ENCODE data around the gene APOD. TPM values are rescaled to one million over a fixed set of nuclear protein-coding genes. Genes with fewer than 3 reads are reported as not detected.
A peak's percentile ranks its signal among the peaks of the same experiment; 100 is the strongest.
"Not testable (repeated sequence)": the region's sequence is repeated elsewhere in the genome, so short reads cannot be mapped to it uniquely, and the experiment has no call there.

APOD gene
- total RNA-seq = 100 to 1,000 TPM; 221 to 388 TPM
- long read RNA-seq, donor 1, transcript APOD-201 (5 exons, 1,130 nt) = major isoform, 38 of 42 reads
- long read RNA-seq, donor 1, partial matches to known transcripts = 2 of 42 reads
- long read RNA-seq, donor 1, other reads (novel, unspliced or antisense) = 2 of 42 reads
- long read RNA-seq, donor 2, transcript APOD-201 (5 exons, 1,130 nt) = major isoform, 245 of 267 reads
- long read RNA-seq, donor 2, partial matches to known transcripts = 10 of 267 reads
- long read RNA-seq, donor 2, other reads (novel, unspliced or antisense) = 10 of 267 reads

DNA sequence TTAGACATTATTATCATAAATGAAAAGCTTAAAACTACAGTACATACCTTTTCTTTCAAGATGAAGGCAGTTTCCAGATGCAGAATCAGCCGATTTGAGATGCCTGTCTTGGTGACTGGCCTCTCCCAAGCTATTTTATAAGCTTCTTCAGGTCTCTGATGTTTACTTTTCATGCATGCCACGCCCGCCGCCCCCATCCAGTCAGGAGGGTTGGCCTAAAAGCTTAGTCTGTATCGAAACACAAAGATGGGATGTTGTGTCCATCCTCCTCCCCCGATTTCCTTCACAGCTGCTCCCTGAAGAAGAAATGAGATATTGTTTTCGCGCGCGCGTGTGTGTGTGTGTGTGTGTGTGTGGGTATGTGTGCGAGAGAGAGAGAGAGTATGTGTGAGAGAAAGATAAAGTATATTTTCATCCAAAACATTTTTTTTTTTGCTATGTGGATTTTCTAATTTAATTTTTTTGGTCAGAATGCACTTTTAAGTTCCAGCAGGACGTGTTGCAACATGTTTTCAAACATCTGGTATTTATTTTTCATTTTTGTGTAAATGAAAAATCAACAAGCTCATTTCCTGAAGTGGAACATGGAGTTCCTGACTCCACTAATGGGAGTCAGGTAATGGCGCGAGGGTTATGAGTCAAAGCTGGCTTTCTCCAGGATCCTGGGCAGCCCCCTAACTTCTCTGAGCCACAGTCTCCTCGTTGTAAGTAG lies at the start of gene APOD:
Gene APOD, minus strand, starts transcription at position 110 of the 712 bp plus-strand sequence. CDS start 4,479 bp downstream, outside the sequence.
- no peak for DNase-seq (ENCODE audit: low spot score)

DNA sequence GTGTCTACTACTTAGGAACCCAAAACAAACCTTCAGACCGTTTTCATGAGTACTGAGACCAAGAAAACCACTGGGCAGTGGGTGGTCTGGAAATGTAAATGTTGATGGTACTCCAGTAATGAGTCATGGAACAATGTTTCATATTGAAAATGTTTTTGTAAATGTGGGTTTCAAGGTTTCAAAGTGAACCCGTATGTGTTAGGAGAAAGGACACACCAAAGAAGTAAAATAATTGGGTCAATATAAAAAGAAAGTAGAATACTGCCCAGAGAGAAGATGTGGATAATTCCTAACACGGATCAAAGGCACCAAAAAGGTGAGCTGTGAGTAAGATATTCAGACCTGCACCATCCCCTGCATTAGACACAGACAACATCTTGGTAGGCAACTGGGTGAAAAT lies 49.6 kb upstream of the APOD start:
- DNase-seq (ENCODE audit: low spot score); intact Hi-C loops (cut with DNase I): not testable (repeated sequence)

More for the DNA sequence above, at the start of gene APOD:
- intact Hi-C loops (cut with DNase I) = no loop called here

DNA sequence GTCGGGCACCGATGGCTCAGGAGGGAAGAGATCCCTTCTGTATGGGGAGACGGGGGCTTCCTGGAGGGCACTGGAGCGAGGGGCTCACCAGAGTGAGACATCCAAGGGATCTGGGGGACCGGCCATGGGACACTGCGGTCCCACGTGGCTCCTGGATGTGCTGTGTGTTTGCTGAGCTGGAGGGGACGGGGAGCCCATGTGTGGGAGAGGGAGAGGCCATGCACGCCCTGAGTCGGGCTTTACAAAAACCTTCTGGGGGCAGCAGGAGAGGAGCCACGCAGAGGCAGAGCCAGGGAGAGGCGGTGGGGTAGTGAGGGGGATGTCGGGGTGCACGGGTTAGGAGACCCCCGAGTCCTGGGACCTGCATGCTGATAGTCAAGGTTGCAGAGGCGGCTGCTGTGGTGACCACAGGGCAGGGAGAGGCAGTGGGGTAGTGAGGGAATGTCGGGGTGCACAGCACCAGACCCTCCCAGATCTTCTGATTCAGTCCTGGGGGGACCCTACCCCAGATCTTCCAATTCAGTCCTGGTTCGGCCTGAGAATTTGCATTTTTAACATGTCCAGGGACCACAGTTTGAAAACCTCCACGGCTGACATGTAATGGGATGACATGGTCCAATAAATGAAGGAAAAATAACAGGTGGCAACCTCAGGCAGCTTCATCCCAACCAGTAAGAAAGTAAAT lies 48.9 kb upstream of the APOD start:
- DNase-seq (ENCODE audit: low spot score) = peak; percentile 81
- intact Hi-C loops (cut with DNase I) = not testable (repeated sequence)

DNA sequence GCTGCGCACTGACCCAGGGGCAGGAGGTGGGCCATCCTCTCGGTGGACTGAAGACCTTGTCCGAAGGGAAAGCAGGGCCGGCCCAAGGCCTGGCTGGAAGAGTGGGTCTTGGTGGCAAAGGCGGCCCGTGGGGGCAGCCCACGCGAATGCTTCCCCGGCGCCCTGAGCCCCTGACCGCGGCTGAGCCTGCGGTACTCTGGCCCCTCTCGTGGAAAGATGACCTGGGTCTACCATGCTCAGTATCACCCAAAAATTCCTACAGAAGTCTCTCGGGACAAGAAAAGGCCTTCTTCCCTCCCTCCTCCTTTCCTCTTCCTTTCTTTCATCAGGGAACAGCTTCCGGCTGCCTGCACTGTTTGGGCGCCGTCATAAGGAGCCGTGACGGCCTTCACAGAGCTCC lies 48.3 kb upstream of the APOD start:
- intact Hi-C loops (cut with DNase I) = not testable (repeated sequence)
- peak; percentile 79 for DNase-seq (ENCODE audit: low spot score)

DNA sequence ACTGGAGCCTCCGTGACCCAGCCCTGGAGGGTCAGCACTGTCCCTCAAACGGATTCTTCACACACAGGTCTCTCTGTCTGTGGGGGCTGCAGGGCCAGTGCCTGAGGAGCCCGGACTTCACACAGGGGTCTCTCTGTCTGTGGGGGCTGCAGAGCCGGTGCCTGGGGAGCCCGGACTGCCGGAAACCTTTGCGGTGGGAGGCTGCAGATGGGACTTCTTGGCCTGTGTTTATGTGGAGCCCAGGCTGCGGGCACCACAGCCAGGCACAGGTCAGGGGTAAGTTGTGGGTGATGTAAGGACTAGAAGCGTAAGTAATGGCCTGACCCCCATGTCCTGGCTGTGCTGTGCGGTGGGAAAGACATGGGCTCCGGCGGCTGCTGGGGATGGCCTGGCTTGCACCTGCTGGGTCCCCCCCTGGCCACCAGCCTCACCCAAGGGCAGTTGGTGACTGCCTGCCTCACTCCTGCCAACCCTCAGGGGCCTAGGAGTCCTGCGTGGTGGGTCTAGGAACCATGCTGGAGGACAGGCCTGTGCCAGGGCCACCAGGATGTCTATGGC lies 47.3 kb upstream of the APOD start:
- peak; percentile 64 for DNase-seq (ENCODE audit: low spot score)
- intact Hi-C loops (cut with DNase I) = not testable (repeated sequence)

DNA sequence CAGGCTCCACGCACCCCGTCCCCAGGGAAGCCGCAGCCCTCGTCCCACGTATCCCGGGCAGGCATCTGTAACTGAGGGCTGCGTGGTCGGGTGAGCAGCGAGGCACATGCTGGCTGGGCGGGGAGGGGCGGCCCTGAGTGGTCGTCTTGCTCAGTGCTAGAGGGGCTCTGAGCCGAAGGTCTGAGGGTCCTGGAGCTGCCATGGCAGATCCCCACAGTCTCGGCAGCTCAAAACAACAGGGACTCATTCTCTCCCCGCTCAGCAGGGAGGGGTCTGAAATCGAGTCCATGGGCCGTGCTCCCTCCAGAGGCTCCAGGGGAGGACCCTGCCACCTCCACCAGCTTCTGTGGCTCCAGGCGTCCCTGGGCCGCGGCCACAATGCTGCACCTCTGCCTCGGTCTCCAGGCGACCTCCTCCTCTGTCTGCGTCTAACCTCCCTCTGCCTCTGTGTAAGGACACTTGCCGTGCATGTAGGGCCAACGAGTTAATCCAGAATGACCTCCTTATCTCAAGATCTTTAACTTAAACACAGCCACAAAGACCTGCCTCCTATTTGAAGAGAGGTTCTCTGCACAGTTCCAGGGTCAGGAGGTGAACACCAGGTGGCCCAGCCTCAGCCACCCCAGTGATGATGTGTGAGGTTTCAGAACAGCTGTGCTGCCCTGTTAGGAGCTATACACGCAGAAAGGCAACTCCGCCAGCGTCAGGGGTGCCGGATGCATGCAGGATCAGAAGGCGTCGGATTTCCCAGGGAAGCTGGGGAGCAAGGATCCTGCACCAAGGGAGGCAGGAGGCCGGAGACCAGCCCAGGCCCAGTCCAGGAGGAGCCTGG lies 46.6 kb upstream of the APOD start:
- DNase-seq (ENCODE audit: low spot score) = peak; percentile 53
- intact Hi-C loops (cut with DNase I) = not testable (repeated sequence)

DNA sequence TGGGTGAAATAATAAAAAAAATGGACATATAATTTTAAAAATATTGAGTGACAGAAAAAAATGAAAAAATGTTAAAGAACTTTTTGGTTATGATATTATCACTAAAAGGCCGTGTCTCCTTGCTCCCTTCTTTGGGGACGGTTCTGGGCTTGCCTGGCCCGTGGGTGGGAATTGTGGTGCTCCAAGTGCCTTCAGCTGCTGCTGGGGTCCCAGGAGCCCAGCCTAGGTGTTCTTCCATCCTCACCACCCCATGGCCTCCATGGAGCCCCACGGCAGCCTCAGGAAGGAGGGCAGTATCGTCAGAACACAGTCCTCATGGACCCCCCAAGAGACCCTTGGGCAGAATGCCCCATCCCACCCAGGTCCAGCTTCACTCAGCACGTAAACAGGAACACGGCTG lies 45.9 kb upstream of the APOD start:
- peak; percentile 44 for DNase-seq (ENCODE audit: low spot score)
- intact Hi-C loops (cut with DNase I) = not testable (repeated sequence)

DNA sequence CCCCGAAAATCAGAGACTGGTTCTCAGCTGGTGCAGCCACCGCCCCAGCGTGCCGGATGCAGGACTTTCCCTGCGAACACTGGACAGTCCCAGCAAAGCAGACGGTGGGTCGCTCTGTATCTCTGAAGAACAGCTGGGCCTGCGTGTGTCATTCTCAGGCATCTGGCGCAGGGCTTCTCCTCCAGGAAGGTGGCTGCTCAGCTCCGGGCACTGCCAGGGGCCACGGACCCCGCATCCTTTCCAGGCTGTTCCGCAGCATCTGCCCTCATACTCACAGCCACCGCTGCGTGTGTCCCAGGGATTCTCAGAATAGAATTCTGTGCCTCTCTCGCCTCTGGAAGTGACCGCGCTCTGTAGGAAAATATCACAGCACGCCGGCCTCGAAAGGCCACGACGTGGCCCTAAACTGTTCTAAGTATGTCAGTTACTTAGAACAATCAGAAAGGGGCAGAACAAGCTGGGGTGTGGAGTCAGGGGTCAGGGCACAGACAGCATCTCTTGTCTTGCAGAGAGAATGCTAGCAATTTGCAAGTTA lies 44.7 kb upstream of the APOD start:
- intact Hi-C loops (cut with DNase I); DNase-seq (ENCODE audit: low spot score): not testable (repeated sequence)

DNA sequence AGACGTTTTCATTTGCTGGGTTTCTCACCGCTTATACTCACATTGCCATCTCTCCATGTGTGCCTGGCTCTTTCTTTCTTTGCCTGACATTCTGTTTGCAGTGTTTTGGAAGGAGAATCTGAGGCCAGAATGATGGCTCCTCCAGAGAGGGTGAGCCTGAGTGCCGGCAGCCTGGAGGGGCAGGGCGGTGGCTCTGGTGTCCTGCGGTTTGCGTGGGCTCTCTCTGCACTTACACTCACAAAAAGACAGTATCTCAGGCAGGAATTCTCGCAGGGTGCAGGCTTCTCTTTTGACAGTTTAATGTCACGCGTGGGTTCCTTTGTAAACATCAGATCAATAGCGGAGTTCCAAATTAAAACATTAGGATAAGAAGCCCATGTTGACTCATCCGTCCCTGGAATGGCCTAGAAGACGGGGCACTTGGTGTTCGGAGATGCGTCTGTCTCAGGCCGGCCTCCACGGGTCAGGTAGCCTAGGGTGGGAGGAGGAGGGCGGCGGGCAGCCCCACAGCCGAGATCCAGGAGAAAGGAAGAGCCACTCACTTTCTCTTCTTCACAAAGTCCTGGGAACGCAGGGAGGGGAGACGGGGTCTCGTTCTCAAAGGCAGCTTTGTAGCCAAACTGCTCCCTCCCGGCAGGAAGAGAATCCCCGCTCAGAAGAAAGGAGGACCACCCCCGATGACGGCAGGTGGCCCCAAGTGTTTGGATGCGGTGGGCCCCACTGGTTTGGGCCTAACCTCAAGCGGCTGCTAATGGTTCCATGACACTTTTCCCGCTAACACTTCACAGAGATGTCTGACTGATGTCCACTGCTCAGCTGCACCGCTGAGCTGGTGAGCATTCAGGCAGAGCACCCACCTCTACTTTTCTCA lies 44.0 kb upstream of the APOD start:
- intact Hi-C loops (cut with DNase I) = not testable (repeated sequence)

DNA sequence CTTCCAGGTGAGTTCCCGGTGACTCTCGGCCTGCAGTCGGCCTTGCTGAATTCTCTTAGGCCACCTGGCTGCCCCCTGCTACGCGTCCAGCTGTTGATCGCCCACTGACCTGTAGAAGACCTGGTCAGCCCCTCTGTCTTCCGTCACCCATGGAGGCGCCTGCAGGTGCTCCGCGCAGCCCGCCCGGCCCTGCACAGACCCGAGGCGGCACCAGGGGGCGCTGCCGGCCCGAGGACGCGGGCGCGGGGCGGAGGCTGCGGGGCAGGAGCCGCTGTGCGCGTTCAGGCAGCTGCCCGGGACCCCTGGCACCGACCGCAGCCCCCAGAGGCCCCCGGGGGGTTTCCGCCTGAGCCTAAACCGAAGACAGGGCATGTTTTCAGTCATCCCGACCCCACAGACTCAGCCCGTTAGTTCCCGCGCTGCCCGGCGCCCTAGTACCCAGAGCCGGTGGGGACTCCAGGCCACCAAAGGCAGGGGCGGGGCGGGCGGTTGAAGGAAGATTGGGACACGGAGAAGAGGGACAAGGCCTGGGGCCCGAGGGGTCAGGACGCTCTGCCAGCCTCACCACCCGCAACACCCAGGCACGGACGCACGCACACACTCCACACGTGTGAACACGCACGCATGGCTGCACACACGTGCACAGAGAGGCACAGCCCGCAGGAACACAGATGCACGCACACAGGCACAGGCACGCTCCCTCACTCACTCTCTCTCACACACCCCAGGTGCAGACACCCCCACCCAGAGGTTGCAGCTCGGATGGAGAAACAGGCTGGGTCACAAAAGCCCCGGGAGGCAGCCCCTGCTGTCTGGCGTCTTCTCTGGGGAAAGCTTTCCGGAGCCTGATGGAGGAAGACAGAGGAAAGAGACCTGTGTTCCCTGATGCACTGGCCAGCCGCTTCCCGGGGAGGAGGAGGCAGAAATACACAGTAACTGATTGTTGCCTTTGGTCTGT lies 41.1 kb upstream of the APOD start:
- DNase-seq (ENCODE audit: low spot score) = peak; percentile 32
- intact Hi-C loops (cut with DNase I) = not testable (repeated sequence)

More for the DNA sequence above, 44.0 kb upstream of the APOD start:
- DNase-seq (ENCODE audit: low spot score) = peak; percentile 68

DNA sequence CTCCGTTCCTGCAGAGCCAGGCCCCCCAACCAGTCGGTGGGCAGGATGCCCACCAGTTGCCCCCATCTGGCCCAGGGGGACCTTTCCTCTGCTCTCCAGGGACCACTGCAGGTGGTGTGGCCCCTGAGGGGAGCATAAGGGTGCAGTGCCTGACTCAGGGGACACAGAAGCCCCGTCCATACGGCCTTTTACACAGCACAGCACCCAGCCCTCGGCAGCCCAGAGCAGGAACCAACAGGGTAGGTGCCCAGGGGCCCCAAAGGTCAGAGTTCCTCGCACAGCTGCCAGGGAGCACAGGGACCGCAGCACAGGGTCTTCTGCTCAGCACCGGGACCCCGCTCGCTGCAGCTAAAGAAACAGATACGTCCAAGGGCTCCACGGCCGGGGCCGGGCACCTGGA lies 40.4 kb upstream of the APOD start:
- intact Hi-C loops (cut with DNase I); DNase-seq (ENCODE audit: low spot score): not testable (repeated sequence)

DNA sequence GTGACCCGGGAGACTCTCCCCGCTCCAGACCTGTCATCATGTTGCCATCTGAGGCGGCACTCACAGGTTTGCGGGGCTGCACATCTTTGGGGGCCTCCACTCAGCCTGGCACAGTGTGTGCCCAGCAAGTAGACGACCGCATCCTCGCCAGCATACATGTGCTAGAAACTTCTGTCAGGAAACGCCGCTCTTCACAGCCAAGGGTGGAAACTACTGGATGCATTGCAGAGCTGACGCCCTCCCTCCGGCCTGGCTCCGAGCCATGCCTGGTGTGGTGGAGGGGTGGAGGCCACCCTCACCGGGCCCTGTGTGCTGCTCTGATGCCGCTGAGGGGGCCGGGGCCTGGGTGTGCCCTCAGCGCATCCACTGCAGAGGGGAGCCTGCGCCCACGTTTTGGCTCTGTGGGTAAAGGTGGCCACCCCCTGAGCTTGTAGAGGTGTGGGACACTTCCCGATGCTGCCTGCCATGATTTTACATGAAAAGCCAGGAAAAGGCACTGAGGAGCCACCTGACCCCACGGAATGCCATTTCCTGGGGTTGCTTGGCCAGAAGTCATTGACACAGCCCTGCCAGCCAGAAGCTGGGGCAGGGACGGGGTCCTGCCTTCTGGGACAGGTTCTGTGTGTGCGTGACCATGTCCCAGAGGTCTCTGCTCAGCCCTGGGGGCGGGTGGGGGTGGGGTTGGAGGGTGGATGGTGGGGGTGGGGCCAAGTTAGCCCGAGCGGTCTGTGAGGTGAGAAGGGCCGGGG lies 39.7 kb upstream of the APOD start:
- intact Hi-C loops (cut with DNase I) = not testable (repeated sequence)
- peak; percentile 46 for DNase-seq (ENCODE audit: low spot score)

DNA sequence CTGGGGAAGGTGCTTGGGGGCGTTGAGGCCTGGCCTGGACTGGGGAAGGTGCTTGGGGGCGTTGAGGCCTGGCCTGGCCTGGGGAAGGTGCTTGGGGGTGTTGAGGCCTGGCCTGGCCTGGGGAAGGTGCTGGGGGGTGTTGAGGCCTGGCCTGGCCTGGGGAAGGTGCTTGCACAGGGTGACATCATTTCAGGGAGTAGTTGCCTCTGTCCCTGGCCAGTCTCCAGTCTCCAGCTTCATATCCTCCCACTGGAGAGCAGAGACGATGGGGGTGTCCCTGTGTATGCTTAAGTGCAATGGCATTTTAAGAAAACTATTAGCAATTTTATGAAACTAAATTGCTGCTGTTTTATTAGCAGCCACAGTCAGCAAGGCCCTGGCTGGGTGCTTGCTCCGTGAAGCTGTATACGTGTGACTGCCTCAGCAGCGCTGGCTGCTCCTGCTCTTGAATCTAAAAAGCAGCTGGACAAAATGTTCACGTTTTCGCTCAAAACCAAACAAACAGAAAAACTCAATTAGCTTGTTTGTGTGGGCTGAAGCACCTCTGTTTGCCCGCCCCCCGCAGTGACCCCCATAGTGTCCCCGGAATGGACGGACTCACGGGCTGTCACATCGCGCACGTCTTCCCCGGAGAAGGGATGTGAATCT lies 38.9 kb upstream of the APOD start:
- peak; percentile 48 for DNase-seq (ENCODE audit: low spot score)
- intact Hi-C loops (cut with DNase I) = not testable (repeated sequence)

DNA sequence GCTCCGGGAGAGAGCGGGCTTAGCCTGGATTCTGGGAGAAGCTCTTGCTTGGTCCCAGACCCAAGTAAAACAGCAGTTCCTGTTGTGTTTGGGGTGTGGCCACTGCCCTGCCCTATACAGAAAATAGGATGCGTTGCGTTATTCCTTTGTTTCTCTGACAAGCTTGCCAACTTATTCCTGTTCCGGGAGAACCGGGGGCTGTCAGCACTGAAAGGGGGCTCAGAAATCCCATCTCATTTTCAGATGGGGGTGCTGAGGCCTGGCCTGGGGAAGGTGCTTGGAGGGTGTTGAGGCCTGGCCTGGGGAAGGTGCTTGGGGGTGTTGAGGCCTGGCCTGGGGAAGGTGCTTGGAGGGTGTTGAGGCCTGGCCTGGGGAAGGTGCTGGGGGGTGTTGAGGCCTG lies 38.3 kb upstream of the APOD start:
- intact Hi-C loops (cut with DNase I) = not testable (repeated sequence)
- peak; percentile 40 for DNase-seq (ENCODE audit: low spot score)

DNA sequence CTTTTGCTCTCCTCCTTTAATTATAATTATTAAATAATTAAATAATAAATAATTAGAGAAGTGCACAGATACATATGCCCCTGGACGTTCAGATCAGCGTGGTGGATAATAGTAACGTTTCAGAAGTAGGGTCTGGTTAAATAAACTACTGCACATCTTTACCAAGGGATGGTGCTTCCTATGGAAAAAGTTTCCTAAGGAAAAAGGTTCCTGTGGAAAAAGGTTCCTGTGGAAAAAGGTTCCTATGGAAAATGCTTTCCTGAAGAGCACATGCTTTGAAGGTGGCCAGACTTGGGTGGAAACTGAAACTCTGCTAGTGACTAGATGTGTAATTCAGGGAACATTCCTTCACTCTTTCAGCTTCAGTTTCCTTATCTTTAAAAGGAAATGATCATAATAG lies 37.4 kb upstream of the APOD start:
- intact Hi-C loops (cut with DNase I); DNase-seq (ENCODE audit: low spot score): not testable (repeated sequence)

DNA sequence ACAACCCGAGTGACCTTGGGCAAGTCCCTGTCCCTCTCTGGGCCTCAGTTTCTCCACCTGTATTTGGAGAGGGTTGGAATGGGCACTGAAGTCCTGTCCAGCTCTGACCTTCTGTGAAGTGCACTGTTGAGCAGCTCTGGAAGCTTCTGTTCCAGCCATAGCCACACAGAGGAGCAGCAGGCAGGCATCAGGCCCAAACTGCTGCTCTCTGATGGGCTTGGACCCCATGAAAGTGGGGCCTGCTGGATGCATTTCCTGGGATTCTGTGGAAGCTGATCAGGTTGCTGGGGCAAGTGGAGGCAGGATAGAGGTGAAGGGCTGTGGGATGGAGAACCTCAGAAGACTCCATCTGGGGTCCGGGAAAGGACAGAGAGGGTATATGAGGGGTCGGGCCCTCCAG lies 36.7 kb upstream of the APOD start:
- peak; percentile 41 for DNase-seq (ENCODE audit: low spot score)
- intact Hi-C loops (cut with DNase I) = not testable (repeated sequence)
